ENCODE data around the gene ZNF775. TPM values are rescaled to one million over a fixed set of nuclear protein-coding genes. Genes with fewer than 3 reads are reported as not detected.

Gene ZNF775
- total and polyA plus RNA-seq, 2 of the 13 experiments (the other 11 are each of a cell fraction or from before 2014, with no cell fraction given), result 3.1 to 3.2 TPM

- TF ChIP-seq PAXIP1 (CRISPR knock-in tag; conservative IDR thresholded peaks at IDR 0.05) (peak; percentile 45; the same call in 1 of the 2 replicates), ZSCAN29 (CRISPR knock-in tag; conservative IDR thresholded peaks at IDR 0.05) (no peak), TMF1 (CRISPR knock-in tag; IDR thresholded peaks at IDR 0.05; ENCODE audit: low read depth) (no peak; the same call in 1 of the 2 replicates), RBM22 (optimal IDR thresholded peaks at IDR 0.05; ENCODE audit: low read length) (no peak), GATAD1 (CRISPR knock-in tag; IDR thresholded peaks at IDR 0.05) (peak; percentile 8; the same call in 1 of the 2 replicates), ATF7-NPFF (CRISPR knock-in tag; IDR thresholded peaks at IDR 0.05; ENCODE audit: low read depth) (peak; percentile 61; the same call in 1 of the 2 replicates), IKZF1 (IDR thresholded peaks at IDR 0.05) (no peak), HIC2 (CRISPR knock-in tag; IDR thresholded peaks at IDR 0.05; ENCODE audit: low read depth) (peak; percentile 77), MEIS1 (CRISPR knock-in tag; IDR thresholded peaks at IDR 0.05; ENCODE audit: borderline replicate concordance) (0 out of 2 replicates have a peak, but pooled peaks have one; percentile 34), THAP11 (CRISPR knock-in tag; IDR thresholded peaks at IDR 0.05) (peak; percentile 68), ZC3H13 (CRISPR knock-in tag; IDR thresholded peaks at IDR 0.05) (peak; percentile 8; the same call in 1 of the 2 replicates), SETDB1 (CRISPR knock-in tag; IDR thresholded peaks at IDR 0.05; ENCODE audit: borderline replicate concordance) (no peak), EHMT2 (IDR thresholded peaks at IDR 0.05; ENCODE audit: borderline replicate concordance, low read depth, low read length) (no peak), TFDP2 (CRISPR knock-in tag; IDR thresholded peaks at IDR 0.05) (peak; percentile 51), PBX3 (CRISPR knock-in tag; IDR thresholded peaks at IDR 0.05; ENCODE audit: borderline replicate concordance) (peak; percentile 55; the same call in 1 of the 2 replicates), CREBL2 (CRISPR knock-in tag; IDR thresholded peaks at IDR 0.05; ENCODE audit: borderline replicate concordance) (no peak; the same call in 1 of the 2 replicates), ZNF720 (CRISPR knock-in tag; IDR thresholded peaks at IDR 0.05) (no peak), ZBTB3 (CRISPR knock-in tag; IDR thresholded peaks at IDR 0.05; ENCODE audit: borderline replicate concordance, low read depth) (no peak), ZBTB37 (CRISPR knock-in tag; IDR thresholded peaks at IDR 0.05) (no peak), ZNF547 (CRISPR knock-in tag; IDR thresholded peaks at IDR 0.05) (no peak; the same call in 1 of the 2 replicates)
These were observed at the start of gene ZNF775 (continued) for GRCh38 chr7:150378853-150379440.
